NCI-H128 (cell line): ENCODE results near the gene MACF1.
A peak's percentile ranks its signal among the peaks of the same experiment; 100 is the strongest.

ENCODE experiments used
- DNase-seq: peaks from one replicate; lab custom pipeline; 2025; ENCODE audit not compliant: unreplicated experiment; lab: John Stamatoyannopoulos, UW

Gene MACF1

DNA sequence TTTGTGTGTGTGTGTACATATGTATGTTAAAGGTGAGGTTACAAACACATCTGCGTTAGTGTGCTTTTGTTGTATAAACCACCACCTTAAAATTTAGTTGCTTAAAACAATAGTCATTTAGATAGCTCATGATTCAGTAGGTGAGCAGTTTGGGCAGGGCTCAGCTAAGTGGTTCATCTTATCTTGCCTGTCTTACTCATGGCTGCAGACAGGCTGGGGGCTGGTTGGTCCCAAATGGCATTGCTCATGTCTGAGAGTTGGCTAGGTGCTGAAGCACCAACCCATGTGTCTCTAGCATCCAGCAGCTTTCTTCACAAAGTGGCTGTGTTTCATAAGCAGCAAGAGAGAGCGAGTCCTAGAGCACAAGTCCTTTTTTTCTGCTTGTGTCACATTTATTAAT, 91.4 kb downstream of the MACF1 start:
- no peak for DNase-seq

DNA sequence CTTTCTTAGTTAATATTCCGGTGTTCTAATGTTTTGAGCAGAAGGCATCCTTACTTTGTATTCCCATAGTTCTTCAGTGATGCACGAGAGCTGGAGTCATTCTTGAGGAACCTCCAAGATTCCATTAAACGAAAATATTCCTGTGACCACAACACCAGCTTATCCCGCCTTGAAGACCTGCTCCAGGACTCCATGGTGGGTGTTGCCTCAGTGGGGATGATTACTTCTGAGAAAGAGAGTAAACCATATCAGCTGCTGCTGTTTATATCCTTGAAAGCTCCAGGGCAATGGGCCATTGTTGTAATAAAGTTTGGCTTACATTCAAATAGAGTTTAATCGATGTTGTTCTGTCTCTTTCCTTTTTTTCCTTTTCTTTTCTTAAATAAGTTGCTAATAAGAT, 93.1 kb downstream of the MACF1 start:
- DNase-seq: no peak

DNA sequence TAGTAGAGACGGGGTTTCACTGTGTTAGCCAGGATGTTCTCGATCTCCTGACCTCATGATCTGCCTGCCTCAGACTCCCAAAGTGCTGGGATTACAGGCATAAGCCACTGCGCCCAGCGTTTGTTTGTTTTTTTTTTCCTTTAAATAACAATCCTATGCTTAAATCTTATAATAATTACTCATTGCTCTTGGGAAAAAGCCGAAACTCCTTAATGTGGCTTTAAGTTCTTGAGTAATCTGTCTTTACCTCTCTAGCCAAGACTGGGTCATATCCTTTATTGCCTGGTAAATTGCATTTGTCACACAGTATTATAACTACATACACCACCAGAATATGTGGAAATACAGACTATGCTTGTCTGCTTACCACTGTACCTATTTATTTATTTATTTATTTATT, 97.1 kb downstream of the MACF1 start:
- no peak for DNase-seq

DNA sequence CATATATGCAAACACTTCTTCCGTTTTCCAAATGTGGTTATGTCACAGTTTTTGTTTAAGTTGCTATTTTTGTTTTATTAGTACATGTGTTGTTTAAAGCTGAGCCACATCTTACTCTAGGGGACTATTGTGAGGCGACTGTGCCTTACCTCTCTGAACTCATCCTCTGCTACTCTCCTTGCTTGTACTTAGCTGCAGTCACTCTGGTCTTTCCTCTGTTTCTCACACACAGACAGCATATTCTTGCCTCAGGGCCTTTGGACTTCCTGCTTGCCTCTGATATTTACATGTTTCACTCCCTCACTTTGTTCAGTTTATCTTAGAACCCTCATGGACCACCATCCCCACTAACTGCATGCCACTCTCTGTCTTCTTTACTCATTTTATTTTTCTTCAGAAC, 101.1 kb downstream of the MACF1 start:
- no peak for DNase-seq

DNA sequence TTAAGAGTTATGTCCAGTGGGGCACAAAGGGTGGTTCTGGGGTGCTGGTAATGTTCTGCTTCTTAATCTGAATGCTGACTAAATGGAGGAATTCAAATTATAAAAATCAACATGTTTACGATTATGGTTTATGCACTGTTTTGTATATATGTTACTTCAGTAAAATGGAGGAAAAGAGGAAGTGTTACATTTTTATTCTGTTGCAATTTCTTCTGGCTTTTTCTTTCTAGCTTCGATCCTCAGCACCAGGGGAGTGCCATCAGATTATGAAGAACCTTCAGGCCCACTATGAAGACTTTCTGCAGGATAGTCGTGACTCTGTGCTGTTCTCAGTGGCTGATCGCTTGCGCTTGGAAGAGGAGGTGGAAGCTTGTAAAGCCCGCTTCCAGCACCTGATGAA, 105.5 kb downstream of the MACF1 start:
- DNase-seq: no peak

DNA sequence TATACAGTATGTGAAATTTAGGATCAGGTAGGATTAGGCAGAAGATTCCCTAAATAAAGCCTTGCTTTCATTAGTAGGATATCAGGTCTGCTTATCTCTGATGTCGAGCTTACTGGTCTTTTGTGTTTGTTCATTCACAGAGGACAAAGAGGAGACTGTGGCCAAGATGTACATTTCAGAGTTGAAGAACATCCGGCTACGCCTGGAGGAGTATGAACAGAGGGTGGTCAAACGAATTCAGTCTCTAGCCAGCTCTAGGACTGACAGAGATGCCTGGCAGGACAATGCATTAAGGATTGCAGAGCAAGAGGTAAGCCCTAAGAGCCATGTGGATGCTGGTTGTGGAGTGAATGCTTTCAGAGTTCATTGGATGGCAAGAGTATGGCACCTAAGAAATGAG, 106.2 kb downstream of the MACF1 start:
- no peak for DNase-seq

DNA sequence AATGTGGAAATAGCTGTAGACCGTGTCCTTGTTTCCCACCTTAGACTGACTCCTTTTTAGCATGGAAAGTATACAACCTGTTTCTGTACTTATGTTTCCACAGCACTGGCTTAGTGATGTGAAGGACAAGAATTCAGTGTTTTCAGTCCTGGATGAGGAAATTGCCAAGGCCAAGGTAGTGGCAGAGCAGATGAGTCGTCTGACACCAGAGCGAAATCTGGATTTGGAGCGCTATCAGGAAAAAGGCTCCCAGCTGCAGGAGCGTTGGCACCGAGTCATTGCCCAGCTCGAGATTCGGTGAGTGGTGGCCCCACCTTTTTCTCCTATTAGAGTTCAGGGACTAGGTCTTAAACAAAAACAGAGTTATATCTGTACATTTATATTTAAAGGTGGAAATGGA, 112.6 kb downstream of the MACF1 start:
- DNase-seq: no peak

DNA sequence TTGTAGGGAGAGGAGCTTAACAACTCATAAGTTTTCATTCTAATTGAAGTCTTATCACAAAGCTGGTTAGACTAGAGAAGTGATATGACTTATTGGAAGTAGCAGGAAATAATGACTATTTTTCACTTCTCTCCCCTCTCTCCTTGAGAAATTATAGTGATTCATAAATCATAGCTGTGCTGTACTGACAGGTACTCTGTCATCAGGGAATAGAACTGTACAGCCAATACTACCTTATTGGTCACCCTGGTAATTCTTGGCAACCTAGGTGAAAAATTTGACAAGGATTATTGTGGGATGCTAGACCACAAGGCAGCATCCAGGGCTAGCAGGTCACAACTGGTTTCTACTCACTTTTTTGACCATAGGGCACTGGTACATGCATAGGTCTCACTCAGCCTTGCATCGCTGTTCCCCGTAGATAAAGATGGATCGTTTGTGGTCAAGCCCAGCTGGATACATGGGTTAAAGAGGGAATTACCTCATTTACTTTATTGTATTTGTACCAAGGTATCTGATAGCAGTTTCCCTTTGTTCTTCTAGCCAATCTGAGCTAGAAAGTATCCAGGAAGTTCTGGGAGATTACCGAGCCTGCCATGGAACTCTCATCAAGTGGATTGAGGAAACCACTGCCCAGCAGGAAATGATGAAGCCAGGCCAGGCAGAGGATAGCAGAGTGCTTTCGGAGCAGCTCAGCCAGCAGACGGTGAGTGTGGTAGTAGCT, 113.6 kb downstream of the MACF1 start:
- no peak for DNase-seq

DNA sequence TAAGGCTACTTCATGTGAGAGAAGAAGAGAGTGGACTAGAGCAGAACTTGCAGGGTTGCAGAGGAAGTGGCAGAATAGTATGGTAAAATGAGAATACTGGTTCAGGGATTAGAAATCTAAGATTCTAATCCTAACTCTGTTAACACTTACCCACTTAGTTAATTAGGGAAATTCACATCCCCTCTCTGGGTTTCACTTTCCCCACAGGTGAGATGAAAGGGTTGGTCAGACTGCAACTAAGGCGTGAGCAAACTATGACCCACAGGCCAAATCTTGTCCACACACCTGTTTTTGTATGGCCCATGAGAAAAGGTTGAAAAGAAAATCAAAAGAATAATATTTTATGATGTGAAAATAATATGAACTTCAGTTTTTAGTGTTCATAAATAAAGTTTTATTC, 117.5 kb downstream of the MACF1 start:
- DNase-seq: no peak

DNA sequence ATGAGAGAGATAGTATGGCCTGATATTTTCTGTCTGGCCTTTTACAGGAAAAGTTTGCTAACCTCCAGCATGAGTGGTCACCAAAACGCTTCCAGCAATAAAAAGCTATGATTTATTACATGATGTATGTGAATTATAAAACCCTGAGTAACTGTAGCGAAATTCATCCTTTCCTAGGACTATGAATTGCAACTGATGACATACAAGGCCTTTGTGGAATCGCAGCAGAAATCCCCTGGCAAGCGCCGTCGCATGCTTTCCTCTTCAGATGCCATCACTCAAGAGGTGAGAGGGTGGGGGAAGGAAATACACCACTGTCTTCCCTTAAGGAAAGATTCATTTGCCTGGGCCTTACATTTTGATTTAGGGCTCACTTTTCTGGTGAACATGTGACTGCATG, 117.9 kb downstream of the MACF1 start:
- no peak for DNase-seq

DNA sequence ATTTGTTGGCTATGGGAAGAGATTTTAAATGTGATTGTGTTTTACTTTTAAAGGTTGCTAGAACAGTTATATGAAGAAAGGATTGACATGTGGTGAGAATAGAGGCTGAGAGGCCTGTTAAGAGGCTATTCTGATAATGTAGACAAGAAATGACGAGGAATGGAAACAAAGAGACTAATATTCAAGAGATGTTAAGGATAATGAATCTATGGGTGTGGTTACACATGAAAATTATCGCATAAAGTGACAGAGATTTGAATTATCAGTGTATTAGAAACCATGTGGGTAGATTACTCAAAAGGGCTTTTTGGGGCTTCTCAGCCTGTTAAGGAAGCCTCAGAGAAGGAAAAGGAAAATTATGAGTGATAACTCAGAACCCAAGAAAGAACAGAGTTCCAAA, 120.4 kb downstream of the MACF1 start:
- no peak for DNase-seq

DNA sequence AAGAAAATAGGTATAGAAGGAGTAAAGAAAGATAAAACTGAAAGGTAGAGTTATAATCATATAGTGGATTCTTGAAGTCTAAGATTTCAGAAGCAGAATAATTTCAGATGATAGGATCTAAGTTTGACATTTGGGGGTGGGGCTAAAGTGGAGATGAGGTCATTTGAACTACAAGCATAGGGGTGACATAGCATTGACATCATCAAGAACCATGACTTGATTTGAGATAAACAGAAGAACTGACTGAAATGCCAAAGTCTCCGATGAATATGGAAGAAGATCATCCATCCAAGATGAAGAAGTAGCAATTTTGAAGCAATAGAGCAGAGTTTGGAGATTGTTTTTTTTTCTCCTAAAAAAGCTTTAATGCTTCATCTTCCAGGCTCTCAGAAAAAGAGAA, 122.3 kb downstream of the MACF1 start:
- no peak for DNase-seq

DNA sequence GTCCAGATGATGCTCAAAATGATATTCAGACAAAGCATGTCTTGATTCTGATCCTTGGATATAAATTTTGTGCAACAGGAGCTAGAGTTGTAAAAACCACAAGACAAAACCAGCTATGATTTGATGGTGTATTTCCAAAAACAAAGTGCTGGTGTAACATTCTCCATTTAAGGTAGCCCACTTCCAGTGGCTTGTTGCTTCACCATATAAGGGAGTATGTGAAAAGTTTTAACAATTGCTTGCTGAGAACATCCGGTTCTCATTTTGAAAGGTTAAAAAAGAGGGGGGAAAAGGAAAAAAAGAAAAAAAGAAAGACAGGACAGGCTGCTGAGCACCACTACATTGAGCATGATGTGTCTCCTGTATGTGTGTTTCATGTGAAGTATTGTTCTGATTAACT, 123.6 kb downstream of the MACF1 start:
- no peak for DNase-seq

DNA sequence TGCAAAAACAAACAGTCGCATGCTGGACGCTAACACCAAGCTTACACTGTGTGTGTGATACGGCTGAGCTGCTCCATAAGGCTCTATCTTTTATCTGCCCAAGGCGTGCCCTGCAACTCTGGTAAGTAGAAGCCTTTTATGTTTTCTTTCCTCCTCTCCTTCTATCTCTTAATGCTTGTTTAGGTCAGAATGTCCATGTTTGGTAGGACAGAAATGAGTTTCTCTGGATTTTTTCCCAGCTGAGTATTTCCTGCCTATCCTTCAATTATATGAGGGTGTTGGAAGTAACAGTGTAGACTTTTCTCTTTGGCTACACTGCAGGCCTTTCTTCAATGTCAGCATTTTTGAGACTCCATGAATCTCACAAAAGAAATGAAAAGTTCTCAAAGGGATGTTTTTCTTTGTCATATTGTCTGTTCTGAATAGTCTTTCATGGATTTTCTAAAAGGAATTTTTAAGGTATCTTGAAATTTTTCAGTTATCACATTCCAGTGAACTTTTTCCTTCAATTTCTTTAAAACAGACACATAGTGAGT, 124.2 kb downstream of the MACF1 start:
- DNase-seq: no peak

DNA sequence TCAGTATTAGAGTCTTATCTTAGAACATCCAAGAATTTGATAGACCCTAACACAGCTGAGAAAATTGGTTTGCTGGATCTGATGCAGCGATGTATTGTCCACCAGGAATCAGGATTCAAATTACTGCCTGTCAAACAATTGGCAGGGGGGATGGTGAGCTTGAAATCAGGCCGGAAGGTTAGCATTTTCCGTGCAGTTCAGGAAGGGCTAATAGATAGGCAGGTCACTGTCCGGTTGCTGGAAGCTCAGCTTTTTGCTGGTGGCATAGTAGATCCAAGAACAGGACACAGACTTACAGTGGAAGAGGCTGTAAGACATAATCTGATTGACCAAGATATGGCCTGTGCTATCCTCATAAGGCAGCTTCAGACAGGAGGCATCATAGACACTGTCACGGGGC, 127.2 kb downstream of the MACF1 start:
- no peak for DNase-seq

DNA sequence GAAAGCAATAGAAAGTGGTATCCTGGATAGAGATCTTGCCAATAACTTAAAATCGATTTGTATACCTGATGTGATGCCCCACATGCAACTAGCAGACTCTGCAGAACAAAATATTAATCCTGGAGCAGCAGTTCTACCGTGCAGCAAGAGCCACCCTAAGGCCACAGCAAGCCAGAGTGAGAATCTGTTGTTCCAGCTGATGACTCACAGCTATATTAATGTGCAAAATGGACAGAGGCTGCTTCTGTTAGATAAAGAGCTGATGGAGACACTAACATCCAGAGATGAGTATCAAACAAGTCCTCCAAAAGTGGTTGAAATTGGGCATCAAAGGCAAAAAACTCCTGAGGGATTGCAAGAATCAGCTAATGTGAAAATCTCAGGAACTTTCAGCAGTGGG, 127.8 kb downstream of the MACF1 start:
- DNase-seq: no peak

DNA sequence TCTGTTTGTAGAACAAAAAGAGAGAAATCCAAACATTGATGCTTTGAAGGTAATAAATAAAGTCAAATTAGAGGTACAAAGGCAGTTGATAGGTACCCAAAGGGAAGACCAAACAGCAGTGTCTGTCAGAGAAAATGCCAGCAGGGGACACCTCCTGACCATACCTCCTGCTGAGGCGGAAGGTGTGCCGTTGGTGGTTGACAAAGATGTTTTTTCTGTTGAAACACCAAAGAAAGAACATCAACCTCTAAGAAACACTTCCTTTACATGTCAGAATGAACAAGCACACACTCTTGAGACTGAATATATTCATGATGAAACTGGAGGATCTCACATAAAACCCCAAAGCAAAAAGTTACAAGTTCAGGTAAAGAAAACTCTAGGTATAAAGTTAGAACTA, 128.3 kb downstream of the MACF1 start:
- DNase-seq: no peak

DNA sequence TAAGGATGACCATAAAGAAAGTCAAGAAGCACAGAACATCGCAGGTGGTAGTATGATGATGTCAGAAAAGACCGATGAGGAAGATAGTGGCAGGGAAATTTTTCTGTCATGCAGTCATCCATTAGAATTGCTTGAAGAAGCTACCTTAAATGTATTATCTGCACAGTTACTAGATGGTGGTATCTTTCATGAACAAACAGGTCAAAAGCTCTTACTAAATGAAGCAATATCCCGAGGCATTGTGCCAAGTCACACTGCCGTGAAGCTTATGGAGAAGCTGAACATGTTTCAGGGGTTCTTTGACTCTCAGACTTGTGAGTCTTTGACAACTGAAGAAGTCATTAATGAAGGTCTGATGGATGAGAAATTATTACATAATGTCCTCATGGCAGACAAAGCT, 128.8 kb downstream of the MACF1 start:
- no peak for DNase-seq

DNA sequence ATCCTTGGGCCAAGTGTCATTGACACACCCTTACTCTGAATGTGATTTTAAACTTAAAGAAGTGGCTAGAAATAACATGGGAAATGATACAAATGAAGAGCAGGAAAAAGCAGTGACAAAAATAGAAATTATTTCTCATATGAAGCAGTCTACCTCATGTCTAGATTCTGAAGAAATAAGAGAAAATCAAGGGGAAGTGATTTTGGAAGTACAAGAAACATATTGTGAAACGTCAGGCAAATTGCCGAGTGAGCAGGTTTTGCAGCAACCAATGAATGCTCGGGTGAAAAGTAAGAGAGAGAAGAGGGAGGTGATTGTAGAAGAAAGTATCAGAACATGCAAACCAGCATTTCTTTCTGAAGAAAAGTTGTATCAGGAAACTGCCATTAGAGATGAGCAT, 130.7 kb downstream of the MACF1 start:
- DNase-seq: no peak

DNA sequence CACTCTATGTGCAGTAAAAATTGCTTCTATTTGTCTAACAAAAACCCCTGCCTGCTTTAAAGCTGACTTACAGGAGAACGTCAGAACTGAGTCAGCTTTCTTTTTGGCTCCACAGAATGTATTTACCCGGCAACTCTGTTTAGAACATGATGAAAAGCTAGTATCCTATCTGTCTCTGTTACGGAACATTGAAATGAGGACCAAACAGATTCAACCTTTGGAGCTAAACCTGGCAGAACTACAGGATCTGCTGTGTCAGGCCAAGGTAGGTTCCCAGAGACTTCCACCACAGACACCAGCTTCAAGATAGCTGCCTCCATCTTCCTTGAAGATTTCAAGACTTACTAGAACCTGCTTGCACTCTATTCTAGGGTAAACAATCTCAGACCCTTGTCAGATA, 132.6 kb downstream of the MACF1 start:
- no peak for DNase-seq

DNA sequence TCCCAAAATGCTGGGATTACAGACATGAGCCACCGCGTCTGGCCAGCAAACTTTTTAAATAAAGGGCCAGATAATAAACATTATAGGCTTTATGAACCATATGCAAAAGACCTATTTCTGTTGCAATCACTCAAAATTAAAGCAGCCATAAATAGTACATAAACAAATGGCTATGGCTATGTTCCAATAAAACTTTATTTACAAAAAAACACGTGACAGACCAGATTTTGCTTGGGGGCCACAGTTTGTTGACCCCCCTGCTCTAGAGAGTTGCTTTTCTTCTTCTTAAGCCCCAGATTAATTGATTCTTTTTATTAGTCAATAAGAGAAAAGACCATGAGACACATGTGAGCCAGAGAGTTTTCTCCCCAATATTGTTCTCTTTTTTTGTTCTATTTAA, 138.3 kb downstream of the MACF1 start:
- no peak for DNase-seq

DNA sequence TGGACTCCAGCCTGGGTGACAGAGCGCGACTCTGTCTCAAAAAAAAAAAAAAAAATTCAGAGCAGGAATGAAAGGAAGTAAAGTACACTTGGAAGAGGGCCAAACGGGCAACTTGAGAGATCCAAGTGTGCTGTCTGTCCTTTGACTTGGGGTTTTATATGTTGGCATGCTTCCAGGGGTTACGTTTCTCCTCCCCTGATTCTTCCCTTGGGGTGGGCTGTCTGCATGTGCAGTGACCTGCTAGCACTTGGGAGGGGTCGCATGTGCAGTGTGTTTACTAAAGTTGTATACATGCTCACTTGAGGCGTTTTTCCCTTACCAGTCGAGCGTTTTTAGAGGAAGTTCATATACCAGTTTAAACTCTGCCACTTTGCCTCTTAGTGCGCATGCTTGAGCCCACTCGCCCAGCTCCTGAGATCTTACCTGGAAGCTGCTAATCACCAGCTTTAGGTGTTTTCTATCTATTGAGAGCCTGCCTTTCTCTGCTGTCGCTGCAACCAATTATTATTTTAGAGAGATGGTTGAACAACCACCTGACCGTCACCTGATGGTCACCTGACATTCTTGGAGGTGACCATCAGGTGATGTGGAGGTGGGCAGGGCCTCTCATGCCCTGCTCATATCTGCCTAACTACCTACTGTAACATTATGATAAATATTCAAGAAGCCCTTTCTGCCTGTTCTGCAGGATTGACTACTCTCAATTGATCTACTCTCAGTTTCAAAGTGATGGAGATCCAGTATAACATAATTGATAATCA, 140.1 kb downstream of the MACF1 start:
- DNase-seq: peak; percentile 26

DNA sequence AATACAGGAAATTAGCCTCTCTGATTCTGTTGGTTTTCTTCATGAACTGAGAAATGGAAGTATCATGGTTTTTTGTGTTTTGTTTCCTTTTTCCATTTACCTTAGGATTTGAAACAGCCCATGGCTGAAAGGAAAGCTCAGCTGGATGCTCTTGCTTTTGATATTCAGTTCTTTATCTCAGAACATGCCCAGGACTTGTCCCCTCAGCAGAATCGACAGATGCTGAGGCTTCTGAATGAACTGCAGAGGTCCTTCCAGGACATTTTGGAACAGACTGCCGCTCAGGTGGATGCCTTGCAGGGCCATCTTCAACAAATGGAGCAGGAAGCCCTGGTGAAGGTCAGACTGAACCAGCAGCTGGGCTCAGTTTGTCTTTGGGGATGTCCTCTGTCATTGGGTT, 142.4 kb downstream of the MACF1 start:
- no peak for DNase-seq
